SJCRH30 (cell line): ENCODE data around the gene UBL4A. TPM values are rescaled to one million over a fixed set of nuclear protein-coding genes. Genes with fewer than 3 reads are reported as not detected.

Source experiments
- DNase-seq, 2 experiments: peaks; one replicate each; pipeline ENCODE4 v3.0.0-alpha.2; 2015 to 2020
- H3K27ac ChIP-seq: fragments of 250-450 bp; sonication (Bioruptor Pico); 2 replicates; pipeline ENCODE4 v1.5.1; 2020; ENCODE audit warnings: mild to moderate bottlenecking, moderate library complexity
- H3K27me3 ChIP-seq: fragments of 250-450 bp; sonication (Bioruptor Pico); 2 replicates; pipeline ENCODE4 v1.5.1; 2020; ENCODE audit warnings: mild to moderate bottlenecking, moderate library complexity
- H3K36me3 ChIP-seq: fragments of 250-450 bp; sonication (Bioruptor Pico); 2 replicates; pipeline ENCODE4 v1.5.1; 2020; ENCODE audit warnings: mild to moderate bottlenecking, moderate library complexity
- H3K4me1 ChIP-seq: fragments of 250-450 bp; sonication (Bioruptor Pico); 2 replicates; pipeline ENCODE4 v1.5.1; 2020; ENCODE audit warnings: mild to moderate bottlenecking, moderate library complexity
- H3K4me3 ChIP-seq: fragments of 250-450 bp; sonication (Bioruptor Pico); 2 replicates; pipeline ENCODE4 v1.5.1; 2020; ENCODE audit warnings: mild to moderate bottlenecking, moderate library complexity
- H3K9me3 ChIP-seq: fragments of 250-450 bp; sonication (Bioruptor Pico); replicated peaks from 2 replicates; pipeline ENCODE4 v1.5.1; 2020; ENCODE audit warnings: mild to moderate bottlenecking, moderate library complexity
- total RNA-seq: library from RNA; depleted of rRNA; stranded (reverse); fragments of >200 nt; shearing (Covaris generic); gene quantifications from 2 replicates; pipeline ENCODE4 v1.2.3, GENCODE V29; 2014; rRNA removed

Gene UBL4A
- total RNA-seq, 1 experiment from 2014 or later, result 39.4 TPM

DNA sequence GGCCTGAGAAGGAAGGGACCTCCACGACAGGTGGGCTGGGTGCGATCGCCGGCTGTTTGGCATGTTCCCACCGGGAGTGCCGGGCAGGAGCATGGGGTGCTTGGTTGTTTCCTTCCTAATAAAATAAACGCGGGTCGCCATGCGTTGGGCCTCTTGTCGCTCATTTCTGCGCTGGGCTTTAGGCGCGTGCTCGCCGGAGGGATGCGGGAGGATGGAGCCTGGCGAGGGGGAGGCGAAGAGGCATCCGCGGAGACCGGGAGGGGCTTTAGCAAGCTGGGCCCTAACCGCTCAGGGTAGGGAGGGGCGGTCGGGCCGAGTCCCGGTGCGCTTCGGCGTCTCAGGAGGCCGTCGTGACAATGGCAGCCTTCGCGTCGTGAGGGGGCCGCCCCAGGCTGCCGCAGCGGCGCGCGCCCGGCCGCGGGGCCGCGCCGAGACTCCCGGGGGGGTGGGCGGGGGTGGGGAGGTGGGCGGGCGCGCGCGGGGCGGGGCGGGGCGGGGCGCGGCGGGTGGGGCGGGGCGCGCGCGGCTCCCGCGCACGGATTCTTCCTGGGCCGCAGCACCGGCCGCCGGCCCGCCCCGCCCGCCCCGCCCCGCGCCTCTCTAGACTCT, 49.9 kb downstream of the UBL4A start:
- H3K27ac ChIP-seq, result peak overlapping the region; percentile 33; the same call in 1 of the 2 replicates
- H3K9me3 ChIP-seq, result no peaks in the 10 kb centered on the region
- no peaks in the 10 kb centered on the region for H3K27me3 ChIP-seq
- H3K4me3 ChIP-seq, result peak overlapping the region; percentile 95
- peak; percentile 17 to 44 for DNase-seq
- 0 out of 2 replicates have a peak, but pooled peaks cover 2% of the 10 kb centered on the region for H3K36me3 ChIP-seq
- H3K4me1 ChIP-seq, result no peaks in the 10 kb centered on the region

DNA sequence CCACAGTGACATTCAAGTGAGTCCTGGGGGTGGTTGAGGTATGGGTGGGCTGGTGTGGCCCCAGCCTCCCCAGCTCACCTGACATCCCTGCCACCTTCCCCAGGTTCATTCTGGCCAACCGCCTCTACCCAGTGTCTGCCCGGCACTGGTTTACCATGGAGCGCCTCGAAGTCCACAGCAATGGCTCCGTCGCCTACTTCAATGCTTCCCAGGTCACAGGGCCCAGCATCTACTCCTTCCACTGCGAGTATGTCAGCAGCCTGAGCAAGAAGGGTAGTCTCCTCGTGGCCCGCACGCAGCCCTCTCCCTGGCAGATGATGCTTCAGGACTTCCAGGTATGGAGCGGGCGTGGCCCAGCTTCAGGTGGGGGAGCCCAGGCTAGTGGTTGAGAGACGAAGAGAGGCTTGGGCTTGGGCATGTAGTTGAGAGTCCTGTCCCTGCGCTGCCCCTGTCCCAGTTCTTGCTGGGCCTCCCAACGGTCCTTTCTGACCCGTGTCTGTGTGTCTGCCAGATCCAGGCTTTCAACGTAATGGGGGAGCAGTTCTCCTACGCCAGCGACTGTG, 51.2 kb downstream of the UBL4A start:
- no peaks in the 10 kb centered on the region for H3K4me1 ChIP-seq
- no peak overlapping the region for H3K4me3 ChIP-seq
- 0 out of 2 replicates have a peak, but pooled peaks cover 2% of the 10 kb centered on the region for H3K36me3 ChIP-seq
- H3K9me3 ChIP-seq, result no peaks in the 10 kb centered on the region
- no peak for DNase-seq
- no peak overlapping the region for H3K27ac ChIP-seq
- no peaks in the 10 kb centered on the region for H3K27me3 ChIP-seq

DNA sequence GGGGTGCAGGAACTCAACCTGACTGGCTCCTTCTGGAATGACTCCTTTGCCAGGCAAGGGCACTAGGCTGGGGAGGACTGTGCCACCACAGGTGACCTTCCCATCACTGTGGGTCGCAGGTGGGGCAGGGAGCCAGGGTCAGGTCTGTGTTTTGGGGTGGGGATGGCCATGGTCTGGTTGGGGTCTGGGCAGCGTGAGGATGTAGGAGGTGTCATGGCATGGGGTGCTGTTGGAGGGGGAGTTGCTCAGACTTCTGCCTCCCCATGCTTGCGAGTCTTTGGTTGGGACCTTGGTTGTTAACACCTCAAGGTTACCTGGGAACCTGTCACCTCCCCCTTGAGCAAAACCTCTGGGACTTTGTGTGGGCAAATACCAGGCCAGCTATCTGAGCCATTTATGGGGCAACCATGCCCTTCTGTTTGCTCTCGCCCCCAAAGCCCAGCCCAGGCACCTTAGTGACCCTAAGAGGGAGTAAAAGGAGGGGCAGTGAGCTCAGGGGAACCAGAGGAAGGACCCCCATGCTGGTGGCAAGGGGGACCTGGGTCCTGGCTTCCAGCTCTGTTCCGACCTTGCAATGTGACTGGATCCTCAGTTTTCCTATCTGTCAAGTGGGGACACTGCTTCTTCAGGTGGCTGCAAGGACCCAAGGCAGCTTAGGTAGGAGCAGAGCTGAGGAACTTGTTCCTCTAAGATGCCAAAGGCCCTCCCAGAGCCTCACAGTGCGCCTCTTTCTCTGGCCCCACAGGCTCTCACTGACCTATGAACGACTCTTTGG, 51.8 kb downstream of the UBL4A start:
- H3K27me3 ChIP-seq, result no peaks in the 10 kb centered on the region
- 0 out of 2 replicates have a peak, but pooled peaks cover 2% of the 10 kb centered on the region for H3K36me3 ChIP-seq
- DNase-seq, result no peak
- no peaks in the 10 kb centered on the region for H3K4me1 ChIP-seq
- H3K9me3 ChIP-seq, result no peaks in the 10 kb centered on the region
- H3K4me3 ChIP-seq, result no peak overlapping the region
- no peak overlapping the region for H3K27ac ChIP-seq

Other genes with a start within 250 kb of the UBL4A start
- not detected in 2 replicates for gene OPN1MW3, start 229.0 kb downstream of the UBL4A start, total RNA-seq
- gene TEX28, start 191.5 kb downstream of the UBL4A start, total RNA-seq, result not detected in 2 replicates
- 1.1 TPM in 1 of 2 replicates, not detected in the other for gene TKTL1, start 190.8 kb downstream of the UBL4A start, total RNA-seq
- gene FLNA, start 112.0 kb downstream of the UBL4A start, total RNA-seq, result 142 and 173 TPM in 2 replicates
- 40.1 and 41.3 TPM in 2 replicates for gene EMD, start 107.3 kb downstream of the UBL4A start, total RNA-seq
- 3,093 and 3,558 TPM in 2 replicates for gene RPL10, start 88.2 kb downstream of the UBL4A start, total RNA-seq
- 20.9 and 21.7 TPM in 2 replicates for gene DNASE1L1, start 77.4 kb downstream of the UBL4A start, total RNA-seq
- gene TAFAZZIN, start 75.1 kb downstream of the UBL4A start, total RNA-seq, result 8.1 and 12.1 TPM in 2 replicates
- 30.4 and 32.0 TPM in 2 replicates for gene ATP6AP1, start 57.9 kb downstream of the UBL4A start, total RNA-seq
- gene GDI1, start 49.5 kb downstream of the UBL4A start, total RNA-seq, result 66.8 and 75.8 TPM in 2 replicates
- 44.2 and 48.7 TPM in 2 replicates for gene FAM50A, start 42.5 kb downstream of the UBL4A start, total RNA-seq
- gene PLXNA3, start 28.3 kb downstream of the UBL4A start, total RNA-seq, result 2.3 and 12.8 TPM in 2 replicates
- 20.6 and 21.0 TPM in 2 replicates for gene LAGE3, start 7.3 kb downstream of the UBL4A start, total RNA-seq
- gene SLC10A3, start 4.0 kb upstream of the UBL4A start, total RNA-seq, result 13.2 and 13.7 TPM in 2 replicates
- 12.2 and 13.6 TPM in 2 replicates for gene FAM3A, start 29.6 kb upstream of the UBL4A start, total RNA-seq
- gene G6PD, start 60.2 kb upstream of the UBL4A start, total RNA-seq, result 19.4 and 21.9 TPM in 2 replicates
- 9.5 and 10.5 TPM in 2 replicates for gene IKBKG, start 61.0 kb upstream of the UBL4A start, total RNA-seq
- not detected in 2 replicates for gene CTAG1A, start 98.5 kb upstream of the UBL4A start, total RNA-seq
- gene CTAG1B, start 132.7 kb upstream of the UBL4A start, total RNA-seq, result not detected in 2 replicates
- gene CTAG2, start 167.0 kb upstream of the UBL4A start, total RNA-seq, result 4.1 and 4.2 TPM in 2 replicates